Neural crest cell (in vitro differentiated cells): ENCODE measurements around the gene ATG16L1. TPM values are rescaled to one million over a fixed set of nuclear protein-coding genes. Genes with fewer than 3 reads are reported as not detected.

Experiments
- DNase-seq: peaks from one replicate; pipeline ENCODE4 v3.0.0; 2021; ENCODE audit warnings: low read depth, mixed read lengths, low spot score
- H3K27ac Mint-ChIP-seq: one replicate; pipeline ENCODE4 v1.8.0; 2021; ENCODE audit warnings: mild to moderate bottlenecking, mixed read lengths; ENCODE audit not compliant: unreplicated experiment
- H3K27me3 Mint-ChIP-seq: 2 replicates; pipeline ENCODE4 v1.8.0; 2021; ENCODE audit warnings: low read depth, mild to moderate bottlenecking, mixed read lengths
- H3K36me3 Mint-ChIP-seq: 2 replicates; pipeline ENCODE4 v1.8.0; 2021; ENCODE audit warnings: low read depth, mild to moderate bottlenecking, mixed read lengths
- H3K4me1 Mint-ChIP-seq: 2 replicates; pipeline ENCODE4 v1.8.0; 2021; ENCODE audit warnings: mixed read lengths
- H3K4me3 Mint-ChIP-seq: one replicate; pipeline ENCODE4 v1.8.0; 2021; ENCODE audit warnings: mild to moderate bottlenecking, mixed read lengths
- H3K9me3 Mint-ChIP-seq: 2 replicates; pipeline ENCODE4 v1.8.0; 2021; ENCODE audit warnings: mixed read lengths
- CTCF ChIP-seq: fragments of 200-600 bp; sonication (generic); conservative IDR thresholded peaks from 2 replicates; pipeline ENCODE4 v1.5.0; 2021; ENCODE audit warnings: antibody characterized with exemption, mild to moderate bottlenecking
- total RNA-seq: library from RNA; stranded (reverse); gene quantifications from 2 replicates; pipeline ENCODE4 v1.2.1, GENCODE V29; 2021

ATG16L1 gene
- total RNA-seq, 1 donor from 2014 or later: 28.2 TPM

- H3K4me3 Mint-ChIP-seq: no peak overlapping the region
- no peaks in the 10 kb centered on the region for H3K4me1 Mint-ChIP-seq
- no peaks in the 10 kb centered on the region for H3K36me3 Mint-ChIP-seq
- no peak for TF ChIP-seq CTCF
- no peak for DNase-seq
- H3K9me3 Mint-ChIP-seq: no peaks in the 10 kb centered on the region
- H3K27me3 Mint-ChIP-seq: peaks cover 10% of the 10 kb centered on the region
- no peak overlapping the region for H3K27ac Mint-ChIP-seq
These were observed 30.0 kb upstream of the ATG16L1 start for GRCh38 chr2:233221378-233222063.

- Mint-ChIP-seq H3K4me1 (no peaks in the 10 kb centered on the region), H3K27ac (no peak overlapping the region), H3K36me3 (no peaks in the 10 kb centered on the region), H3K4me3 (no peak overlapping the region), H3K9me3 (no peaks in the 10 kb centered on the region), H3K27me3 (peaks cover 10% of the 10 kb centered on the region)
- no peak for DNase-seq
- TF ChIP-seq CTCF: no peak
These were observed 28.2 kb upstream of the ATG16L1 start for GRCh38 chr2:233223059-233223894.

GRCh38 chr2:233225230-233226068 lies 26.0 kb upstream of the ATG16L1 start:
- peaks cover 10% of the 10 kb centered on the region for H3K27me3 Mint-ChIP-seq
- no peak for TF ChIP-seq CTCF
- no peak overlapping the region for H3K27ac Mint-ChIP-seq
- no peaks in the 10 kb centered on the region for H3K36me3 Mint-ChIP-seq
- no peak overlapping the region for H3K4me3 Mint-ChIP-seq
- no peak for DNase-seq
- H3K9me3 Mint-ChIP-seq: no peaks in the 10 kb centered on the region
- H3K4me1 Mint-ChIP-seq: no peaks in the 10 kb centered on the region

GRCh38 chr2:233226511-233227031 lies 24.9 kb upstream of the ATG16L1 start:
- H3K27me3 Mint-ChIP-seq: peaks cover 10% of the 10 kb centered on the region
- no peak for TF ChIP-seq CTCF
- no peak for DNase-seq
- no peaks in the 10 kb centered on the region for H3K4me1 Mint-ChIP-seq
- H3K27ac Mint-ChIP-seq: no peak overlapping the region
- H3K9me3 Mint-ChIP-seq: no peaks in the 10 kb centered on the region
- no peaks in the 10 kb centered on the region for H3K36me3 Mint-ChIP-seq
- no peak overlapping the region for H3K4me3 Mint-ChIP-seq

- Mint-ChIP-seq H3K4me1 (no peaks in the 10 kb centered on the region), H3K27me3 (peaks cover 8% of the 10 kb centered on the region), H3K36me3 (no peaks in the 10 kb centered on the region), H3K27ac (no peak overlapping the region), H3K4me3 (no peak overlapping the region), H3K9me3 (no peaks in the 10 kb centered on the region)
- no peak for DNase-seq
- no peak for TF ChIP-seq CTCF
These were observed 24.0 kb upstream of the ATG16L1 start for GRCh38 chr2:233227346-233227978.
